MM.1S (cell line): ENCODE measurements around the gene EMID1.

Source experiments
- EZH2 ChIP-seq: fragments of 300-600 bp; sonication (generic); optimal IDR thresholded peaks from 2 replicates; pipeline ENCODE3; 2017; ENCODE audit warnings: low read depth, mild to moderate bottlenecking, antibody characterized with exemption, low read length, mixed read lengths
- TF ChIP-seq, protein P1 (sequence below): fragments of 300-600 bp; sonication (generic); IDR thresholded peaks from 2 replicates; pipeline ENCODE4 v1.5.1; 2016; ENCODE audit warnings: antibody characterized with exemption, low read length, mixed read lengths

DNA sequence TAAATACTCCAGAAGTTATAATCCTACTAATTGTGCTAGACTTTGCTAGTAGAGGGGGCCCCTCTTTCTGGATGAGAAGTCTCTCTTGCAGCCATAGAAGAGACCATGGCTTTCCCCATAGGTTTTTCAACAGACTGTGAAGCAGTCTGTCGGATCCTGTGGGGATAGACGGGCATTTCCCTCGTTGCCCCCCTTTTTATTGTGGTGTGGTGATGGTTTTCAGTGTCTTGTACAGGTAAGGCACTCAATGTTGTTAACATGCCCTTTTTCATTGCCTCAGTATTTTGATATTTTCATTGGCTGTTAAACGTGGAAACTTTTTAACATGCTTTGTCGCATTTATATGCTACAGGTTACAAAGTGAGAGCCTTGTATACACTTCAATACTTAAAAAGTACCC is 84.4 kb downstream of the EMID1 start:
- TF ChIP-seq, protein P1, sequence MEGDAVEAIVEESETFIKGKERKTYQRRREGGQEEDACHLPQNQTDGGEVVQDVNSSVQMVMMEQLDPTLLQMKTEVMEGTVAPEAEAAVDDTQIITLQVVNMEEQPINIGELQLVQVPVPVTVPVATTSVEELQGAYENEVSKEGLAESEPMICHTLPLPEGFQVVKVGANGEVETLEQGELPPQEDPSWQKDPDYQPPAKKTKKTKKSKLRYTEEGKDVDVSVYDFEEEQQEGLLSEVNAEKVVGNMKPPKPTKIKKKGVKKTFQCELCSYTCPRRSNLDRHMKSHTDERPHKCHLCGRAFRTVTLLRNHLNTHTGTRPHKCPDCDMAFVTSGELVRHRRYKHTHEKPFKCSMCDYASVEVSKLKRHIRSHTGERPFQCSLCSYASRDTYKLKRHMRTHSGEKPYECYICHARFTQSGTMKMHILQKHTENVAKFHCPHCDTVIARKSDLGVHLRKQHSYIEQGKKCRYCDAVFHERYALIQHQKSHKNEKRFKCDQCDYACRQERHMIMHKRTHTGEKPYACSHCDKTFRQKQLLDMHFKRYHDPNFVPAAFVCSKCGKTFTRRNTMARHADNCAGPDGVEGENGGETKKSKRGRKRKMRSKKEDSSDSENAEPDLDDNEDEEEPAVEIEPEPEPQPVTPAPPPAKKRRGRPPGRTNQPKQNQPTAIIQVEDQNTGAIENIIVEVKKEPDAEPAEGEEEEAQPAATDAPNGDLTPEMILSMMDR: no peak
- no peak for TF ChIP-seq EZH2
